HG03066 (cell line): ENCODE data around the gene TMEM26.
"Not testable (repeated sequence)": the region's sequence is repeated elsewhere in the genome, so short reads cannot be mapped to it uniquely, and the experiment has no call there.

Experiments
- ATAC-seq: cut with Tn5 transposase; IDR thresholded peaks from one replicate; pipeline ENCODE4 v1.9.1; 2021; ENCODE audit warnings: low read depth; ENCODE audit not compliant: unreplicated experiment

TMEM26 gene

GRCh38 chr10:61406736-61407135 is 46.4 kb downstream of the TMEM26 start:
- ATAC-seq: no peak

GRCh38 chr10:61406242-61406641 is 46.9 kb downstream of the TMEM26 start:
- no peak for ATAC-seq

- ATAC-seq: no peak
Measured at GRCh38 chr10:61404751-61405150, 48.4 kb downstream of the TMEM26 start.

GRCh38 chr10:61400524-61400923 is 52.7 kb downstream of the TMEM26 start:
- ATAC-seq: no peak

DNA sequence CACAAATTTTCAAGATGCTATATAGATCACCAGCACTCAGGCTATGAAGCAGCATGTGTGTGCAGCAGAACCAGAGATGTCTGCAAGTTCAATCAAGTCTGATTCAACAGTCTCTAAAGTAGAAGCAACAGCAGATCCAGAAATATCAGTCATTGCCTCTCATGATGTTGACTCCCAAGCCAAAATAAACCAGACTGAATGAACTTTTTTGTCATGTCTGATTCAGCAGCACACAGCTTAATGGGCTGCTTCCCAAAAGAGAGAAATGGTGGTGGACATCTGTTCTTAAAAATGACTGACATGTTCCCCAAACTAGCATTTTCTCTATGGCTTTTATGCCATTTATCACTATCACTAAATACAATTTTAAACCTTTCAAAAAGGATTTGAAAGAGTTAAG is 53.8 kb downstream of the TMEM26 start:
- no peak for ATAC-seq

DNA sequence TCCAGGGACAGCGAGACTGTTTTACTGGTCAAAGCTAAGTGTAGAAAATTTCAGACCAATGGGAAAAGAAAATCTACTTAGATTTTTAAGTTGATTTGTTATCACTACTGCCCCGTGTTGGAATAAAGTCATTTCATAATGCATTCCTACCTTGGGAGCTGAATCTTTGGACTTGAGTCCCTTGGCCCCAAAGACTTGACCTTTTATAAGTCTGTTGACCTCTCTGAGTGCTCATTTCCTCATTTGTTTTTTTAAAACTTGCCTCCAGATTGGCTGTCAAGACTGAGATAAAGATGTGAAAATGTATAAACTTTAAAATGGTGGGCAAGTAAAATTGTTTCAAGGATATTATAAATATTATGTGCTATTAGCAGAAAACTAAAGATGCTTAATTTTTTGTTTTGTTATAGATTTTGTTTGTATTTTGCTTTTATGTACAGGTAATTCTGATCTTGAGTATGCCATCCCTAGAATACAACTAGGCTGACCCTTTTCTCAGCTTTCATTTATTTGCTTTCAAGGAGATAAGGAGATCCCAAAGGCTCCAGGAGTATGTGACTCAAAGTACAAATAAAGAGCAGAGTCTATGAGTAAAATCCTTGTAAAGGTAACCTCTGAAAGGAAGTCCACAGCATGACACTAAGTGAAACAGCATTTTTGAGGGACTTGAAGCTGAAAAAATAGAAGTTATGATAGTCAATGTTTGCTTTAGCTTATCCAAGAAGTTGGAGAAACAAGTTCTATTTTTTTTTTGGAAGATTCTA is 54.6 kb downstream of the TMEM26 start:
- no peak for ATAC-seq

- ATAC-seq: no peak
Measured at GRCh38 chr10:61397175-61397986, 55.8 kb downstream of the TMEM26 start.

GRCh38 chr10:61391281-61391680 is 61.9 kb downstream of the TMEM26 start:
- ATAC-seq: no peak

DNA sequence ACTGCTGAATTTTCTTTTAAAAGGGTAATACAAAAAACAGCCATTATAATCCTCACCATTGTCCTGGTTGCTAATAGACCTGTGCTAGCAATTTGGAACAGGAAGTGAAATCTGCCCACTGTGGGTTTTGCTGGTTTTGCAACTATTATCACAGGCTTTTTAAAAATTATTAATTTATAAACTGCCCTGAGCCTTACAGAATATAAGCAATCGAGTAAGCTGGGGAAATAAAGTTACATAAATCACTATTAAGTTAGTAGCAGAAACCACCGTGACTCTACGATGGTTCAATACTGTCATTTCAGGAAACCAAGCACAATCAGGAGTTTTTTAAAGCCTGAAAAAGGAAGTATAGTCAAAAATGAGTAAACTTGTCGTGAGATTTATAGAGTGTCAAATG is 62.3 kb downstream of the TMEM26 start:
- peak; percentile 75 for ATAC-seq

DNA sequence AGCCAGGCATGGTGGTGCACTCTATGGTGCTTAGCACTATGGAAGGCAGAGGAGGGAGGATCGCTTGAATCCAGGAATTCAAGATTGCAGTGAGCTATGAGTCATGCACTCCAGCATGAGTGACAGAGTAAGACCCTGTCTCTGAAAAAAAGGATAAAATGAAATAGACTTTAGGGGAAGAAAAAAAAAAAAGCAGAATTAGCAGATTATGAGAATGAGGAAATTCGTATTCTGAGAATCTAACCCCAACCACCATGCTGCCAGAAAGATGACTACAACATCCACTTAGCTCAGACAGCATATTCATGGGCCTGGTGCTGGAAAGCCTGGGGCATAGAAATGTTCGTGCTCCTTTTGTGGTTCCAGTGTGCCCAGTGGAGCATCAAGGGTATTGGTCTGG is 63.3 kb downstream of the TMEM26 start:
- no peak for ATAC-seq

- ATAC-seq: not testable (repeated sequence)
Measured at GRCh38 chr10:61388986-61389385, 64.2 kb downstream of the TMEM26 start.

DNA sequence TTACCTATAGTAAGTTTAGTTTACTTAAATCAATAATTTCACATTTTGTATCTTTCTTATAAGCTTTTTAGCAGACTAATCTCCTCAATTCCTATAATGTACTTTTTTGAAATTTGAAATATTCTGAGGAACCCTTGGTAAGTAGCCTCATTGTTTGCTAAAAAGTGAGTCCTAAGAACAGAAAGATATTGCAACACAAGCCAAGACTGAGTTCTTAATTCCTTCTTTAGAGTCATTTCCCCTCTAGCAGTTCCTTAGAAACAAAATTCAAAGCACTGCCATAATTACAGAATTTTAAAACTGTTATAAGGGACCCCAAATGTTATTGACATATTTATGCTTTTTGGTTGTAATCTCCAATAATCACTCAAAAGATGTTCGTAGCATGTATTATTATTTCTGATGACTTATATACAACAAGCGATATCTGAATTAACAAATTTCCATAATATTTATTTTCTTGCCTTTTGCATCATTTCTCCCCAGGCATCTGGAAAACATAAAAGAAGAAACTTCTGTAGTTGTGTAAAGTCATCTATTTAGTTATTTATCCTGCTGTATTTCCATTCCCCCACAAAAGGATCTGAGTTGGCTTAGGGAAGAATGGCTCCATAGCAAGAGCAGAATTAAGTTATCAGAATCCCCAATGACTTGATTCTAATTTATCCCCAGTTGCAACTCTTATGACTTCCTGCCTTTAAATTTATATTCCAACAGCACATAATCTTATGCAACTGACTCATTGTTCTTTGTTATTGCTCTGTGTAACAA is 67.8 kb downstream of the TMEM26 start:
- no peak for ATAC-seq

DNA sequence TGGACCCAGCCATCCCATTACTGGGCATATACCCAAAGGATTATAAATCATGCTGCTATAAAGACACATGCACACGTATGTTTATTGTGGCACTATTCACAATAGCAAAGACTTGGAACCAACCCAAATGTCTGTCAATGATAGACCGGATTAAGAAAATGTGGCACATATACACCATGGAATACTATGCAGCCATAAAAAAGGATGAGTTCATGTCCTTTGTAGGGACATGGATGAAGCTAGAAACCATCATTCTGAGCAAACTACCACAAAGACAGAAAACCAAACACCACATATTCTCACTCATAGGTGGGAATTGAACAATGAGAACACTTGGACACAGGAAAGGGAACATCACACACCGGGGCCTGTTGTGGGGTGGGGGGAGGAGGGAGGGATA is 72.0 kb downstream of the TMEM26 start:
- ATAC-seq: not testable (repeated sequence)

DNA sequence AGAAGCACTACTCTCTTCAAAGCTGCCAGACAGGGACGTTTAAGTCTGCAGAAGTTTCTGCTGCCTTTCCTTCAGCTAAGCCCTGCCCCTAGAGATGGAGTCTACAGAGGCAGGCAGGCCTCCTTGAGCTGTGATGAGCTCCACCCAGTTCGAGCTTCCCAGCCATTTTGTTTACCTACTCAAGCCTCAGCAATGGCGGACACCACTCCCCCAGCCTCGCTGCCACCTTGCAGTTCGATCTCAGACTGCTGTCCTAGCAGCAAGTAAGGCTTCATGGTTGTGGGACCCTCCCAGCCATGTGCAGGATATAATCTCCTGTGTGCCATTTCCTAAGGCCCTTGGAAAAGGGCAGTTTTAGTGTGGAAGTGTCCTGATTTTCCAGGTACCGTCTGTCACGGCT is 74.3 kb downstream of the TMEM26 start:
- no peak for ATAC-seq

GRCh38 chr10:61376908-61377368 is 76.2 kb downstream of the TMEM26 start:
- no peak for ATAC-seq

- ATAC-seq: no peak
Measured at GRCh38 chr10:61376377-61376776, 76.8 kb downstream of the TMEM26 start.

GRCh38 chr10:61366365-61366764 is 86.8 kb downstream of the TMEM26 start:
- no peak for ATAC-seq

- ATAC-seq: no peak
Measured at GRCh38 chr10:61364619-61365018, 88.6 kb downstream of the TMEM26 start.

- no peak for ATAC-seq
Measured at GRCh38 chr10:61363006-61363405, 90.2 kb downstream of the TMEM26 start.

DNA sequence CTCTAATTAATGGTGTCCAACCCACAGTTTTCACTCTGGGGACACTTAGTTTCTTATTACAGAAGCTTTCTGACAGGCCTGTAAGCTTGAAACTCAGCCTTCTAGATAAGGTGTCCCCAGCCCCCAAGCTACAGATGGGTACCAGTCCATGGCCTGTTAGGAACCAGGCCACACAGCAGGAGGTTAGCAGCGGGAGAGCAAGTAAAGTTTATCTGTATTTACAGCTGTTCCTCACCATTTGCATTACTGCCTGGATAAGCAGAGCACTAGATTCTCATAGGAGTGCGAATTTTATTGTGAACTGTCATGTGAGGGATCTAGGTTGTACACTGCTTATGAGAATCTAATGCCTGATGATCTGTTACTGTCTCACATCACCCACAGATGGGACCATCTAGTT is 93.7 kb downstream of the TMEM26 start:
- ATAC-seq: no peak

GRCh38 chr10:61357687-61358086 is 95.5 kb downstream of the TMEM26 start:
- ATAC-seq: no peak
